Motor neuron (in vitro differentiated cells): ENCODE data around the gene BNC2. TPM values are rescaled to one million over a fixed set of nuclear protein-coding genes. Genes with fewer than 3 reads are reported as not detected.
A peak's percentile ranks its signal among the peaks of the same experiment; 100 is the strongest.

Experiments used
- ATAC-seq, 8 experiments: fragments of 200-7000 bp; cut with Tn5 transposase; replicated peaks in 6 of 8; 2 replicates each; pipeline ENCODE4 v1.8.0; 2021; ENCODE audit warnings: mild to moderate bottlenecking in 8 of 8, moderate library complexity in 8 of 8
- H3K27ac ChIP-seq, 2 donors: fragments of 250-450 bp; sonication (Bioruptor Pico); 2 replicates each; pipeline ENCODE4 v1.9.0; 2021; ENCODE audit warnings: antibody characterized with exemption in 2 of 2, mild to moderate bottlenecking in 2 of 2, moderate library complexity in 1 of 2
- H3K4me1 ChIP-seq, 2 donors: fragments of 250-450 bp; sonication (Bioruptor Pico); replicated peaks in 1 of 2; 2 replicates each; pipeline ENCODE4 v1.6.1; 2021; ENCODE audit warnings: antibody characterized with exemption in 2 of 2, mild to moderate bottlenecking in 2 of 2, moderate library complexity in 1 of 2
- H3K4me3 ChIP-seq, 5 donors: fragments of 250-450 bp; sonication (Bioruptor Pico); 2 replicates each; pipeline ENCODE4 v1.9.0; 2021; ENCODE audit warnings: antibody characterized with exemption in 5 of 5, mild to moderate bottlenecking in 5 of 5, moderate library complexity in 4 of 5
- WGBS, 10 experiments: fragments of 450-650 bp; shearing (Covaris generic); methylation state at CpG; one replicate each; pipeline ENCODE4 v1.0.0; 2022; 5-methylcytosine and 5-hydroxymethylcytosine counted together
- in situ Hi-C, 9 experiments: fragments of 400-800 bp; cut with MboI; loops; one replicate each; pipeline ENCODE4 v1.15.0; 2021; ENCODE audit warnings: low sequenced_read_pairs in 9 of 9, low pct_unique_long_range_greater_than_20kb in 2 of 9; ENCODE audit not compliant: unreplicated experiment in 9 of 9
- total RNA-seq, 8 experiments: library from RNA; unstranded; fragments of 300-600 nt; gene quantifications; 2 replicates each; pipeline versions ENCODE4 v1.2.3 to v1.2.4, GENCODE V29; 2022

Gene BNC2
- total RNA-seq, 8 experiments from 2014 or later: 0.54 to 42.8 (median 4.3) TPM

- Histone ChIP-seq H3K4me1 (peaks cover 21 to 33% of the 10 kb centered on the region in 2 donors), H3K4me3 (peak overlapping the region; percentile 36 to 45 (median 41)), H3K27ac (no peak overlapping the region)
- in situ Hi-C loops: no loop called here
- peak in 3 of 8 experiments; percentile 5 to 15 (median 12) for ATAC-seq
- WGBS, 10 experiments: 0 to 45% (median 36%) methylated on average over 2 to 6 of the region's 7 CpGs; no CpG with 5 or more reads in 1 of the 10 experiments
Observed at GRCh38 chr9:16727452-16728136, 142.9 kb downstream of the BNC2 start.

DNA sequence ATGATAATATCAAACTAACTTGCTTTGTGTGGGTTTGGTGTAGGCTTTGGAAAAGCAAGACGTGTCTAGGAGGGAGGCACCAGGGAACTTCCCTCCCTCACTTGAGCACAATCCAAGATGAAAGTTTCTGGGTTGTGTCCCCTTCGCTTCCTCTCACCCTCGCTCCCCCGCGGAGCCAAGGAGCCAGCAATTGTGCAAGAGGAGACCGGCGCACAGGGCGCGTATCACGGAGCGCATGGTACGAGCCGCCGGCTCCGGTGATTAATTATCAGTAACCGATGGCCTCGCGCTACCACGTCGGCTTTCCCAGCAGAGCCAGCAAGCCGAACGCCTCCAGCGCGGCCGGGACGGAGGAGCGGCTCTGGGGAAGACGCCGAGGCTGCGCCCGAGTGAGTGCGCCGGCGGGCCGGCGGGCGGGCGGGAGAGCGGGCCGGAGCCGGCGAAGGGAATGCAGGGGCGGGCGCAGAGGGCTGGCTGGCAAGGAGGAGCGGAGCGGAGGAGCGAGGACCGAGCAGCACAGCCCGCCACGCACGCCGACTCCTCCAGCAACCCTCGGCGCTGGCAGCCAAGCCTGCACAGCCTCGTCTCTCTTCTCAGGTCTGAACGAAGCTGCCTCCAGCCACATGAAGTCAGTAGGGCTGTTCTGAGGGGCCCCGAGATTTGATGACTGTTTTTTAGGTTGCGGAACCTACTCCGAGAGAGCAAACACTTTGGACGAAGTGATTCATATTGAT, 143.6 kb downstream of the BNC2 start:
- Histone ChIP-seq H3K4me1 (peaks cover 17 to 28% of the 10 kb centered on the region in 2 donors), H3K27ac (peak overlapping the region in 1 of 2 donors; percentile 13), H3K4me3 (peak overlapping the region; percentile 36 to 45 (median 41))
- peak; percentile 87 to 93 (median 91) for ATAC-seq
- in situ Hi-C loops: no loop called here
- WGBS, 10 experiments: 0 to 7% (median 0%) methylated on average over 1 to 13 of the region's 60 CpGs; no CpG with 5 or more reads in 3 of the 10 experiments

DNA sequence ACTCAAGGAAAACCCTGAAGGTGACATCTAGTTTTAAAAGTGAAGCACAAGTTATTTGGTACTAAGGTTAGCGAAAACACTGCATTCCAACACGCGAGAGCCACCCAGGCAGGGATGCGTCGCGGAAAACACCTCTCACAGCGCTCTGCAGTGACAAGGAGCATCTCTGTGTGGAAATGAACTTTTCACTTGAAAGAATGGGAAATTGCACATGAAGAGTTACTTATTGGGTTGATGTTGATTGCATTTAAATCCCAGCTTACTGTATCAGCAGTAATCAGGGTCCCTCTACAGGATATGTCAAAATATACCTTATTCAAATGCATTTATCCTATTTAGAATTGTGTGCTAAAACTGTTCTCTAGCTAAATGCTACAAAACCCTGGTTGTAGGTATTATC, 144.4 kb downstream of the BNC2 start:
- Histone ChIP-seq H3K4me3 (no peak overlapping the region), H3K4me1 (peaks cover 17 to 28% of the 10 kb centered on the region in 2 donors), H3K27ac (no peak overlapping the region)
- in situ Hi-C loops: no loop called here
- WGBS, 10 experiments: 20 to 100% (median 43%) methylated on average over 1 to 7 of the region's 7 CpGs; no CpG with 5 or more reads in 3 of the 10 experiments
- ATAC-seq: peak in 1 of 8 experiments; percentile 2

DNA sequence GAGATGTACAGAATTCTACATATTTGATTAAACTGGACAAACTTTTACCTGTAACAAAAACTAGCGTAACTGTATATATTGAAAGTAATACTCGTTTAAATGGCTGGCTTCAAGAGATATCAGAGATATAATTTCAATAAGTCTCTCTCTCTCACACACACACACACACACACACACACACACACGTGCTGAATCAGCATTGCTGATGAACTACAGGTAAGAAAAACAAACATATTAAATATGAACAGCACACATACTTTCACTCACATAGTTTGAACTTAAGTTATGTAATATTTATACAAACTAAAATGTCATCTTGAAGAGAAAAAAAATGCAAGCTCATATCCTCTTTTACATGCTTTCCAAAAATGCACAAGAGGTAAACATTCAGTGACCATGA, 145.4 kb downstream of the BNC2 start:
- in situ Hi-C loops: no loop called here
- 40 to 100% (median 80%) methylated on average over 1 to 3 of the region's 3 CpGs; no CpG with 5 or more reads in 1 of the 10 experiments for WGBS, 10 experiments
- H3K27ac ChIP-seq: no peak overlapping the region
- H3K4me3 ChIP-seq: no peak overlapping the region
- no peak for ATAC-seq
- H3K4me1 ChIP-seq: peaks cover 16 to 30% of the 10 kb centered on the region in 2 donors

- WGBS, 10 experiments: 0 to 88% (median 80%) methylated on average over 1 to 5 of the region's 6 CpGs; no CpG with 5 or more reads in 1 of the 10 experiments
- Histone ChIP-seq H3K27ac (no peak overlapping the region), H3K4me3 (no peak overlapping the region), H3K4me1 (peaks cover 2 to 10% of the 10 kb centered on the region in 2 donors)
- ATAC-seq: peak in 1 of 8 experiments; percentile 17
- in situ Hi-C loops: loop anchor here in 2 of 9 experiments (25.0 kb wide), 2 partner anchors 110 to 740 kb away; no protein-coding TSS in a partner anchor
Observed at GRCh38 chr9:16721972-16722371, 148.5 kb downstream of the BNC2 start.

GRCh38 chr9:16720386-16720785, 150.1 kb downstream of the BNC2 start:
- Histone ChIP-seq H3K4me3 (no peak overlapping the region), H3K27ac (no peak overlapping the region), H3K4me1 (peaks cover 2 to 5% of the 10 kb centered on the region in 2 donors)
- ATAC-seq: no peak
- 39 to 100% (median 91%) methylated on average over 1 to 3 of the region's 3 CpGs for WGBS, 10 experiments
- in situ Hi-C loops: loop anchor here in 2 of 9 experiments (25.0 kb wide), 2 partner anchors 108 to 742 kb away; no protein-coding TSS in a partner anchor

- 42 to 78% (median 66%) methylated on average over 1 to 4 of the region's 4 CpGs; no CpG with 5 or more reads in 3 of the 10 experiments for WGBS, 10 experiments
- Histone ChIP-seq H3K4me1 (peaks cover 2 to 5% of the 10 kb centered on the region in 2 donors), H3K27ac (no peak overlapping the region), H3K4me3 (no peak overlapping the region)
- in situ Hi-C loops: loop anchor here in 2 of 9 experiments (25.0 kb wide), 2 partner anchors 108 to 742 kb away; no protein-coding TSS in a partner anchor
- no peak for ATAC-seq
Observed at GRCh38 chr9:16719921-16720320, 150.5 kb downstream of the BNC2 start.

- H3K4me3 ChIP-seq: no peak overlapping the region
- in situ Hi-C loops: loop anchor here in 2 of 9 experiments (25.0 kb wide), 2 partner anchors 107 to 743 kb away; no protein-coding TSS in a partner anchor
- WGBS, 10 experiments: 43 to 94% (median 89%) methylated on average over 1 to 3 of the region's 3 CpGs; no CpG with 5 or more reads in 2 of the 10 experiments
- ATAC-seq: no peak
- peaks cover 2 to 10% of the 10 kb centered on the region in 2 donors for H3K4me1 ChIP-seq
- H3K27ac ChIP-seq: no peak overlapping the region
Observed at GRCh38 chr9:16718952-16719351, 151.5 kb downstream of the BNC2 start.

- ATAC-seq: no peak
- WGBS, 10 experiments: 80 to 100% (median 100%) methylated on average over 1 of the region's 1 CpG; no CpG with 5 or more reads in 3 of the 10 experiments
- no peak overlapping the region for H3K4me3 ChIP-seq
- in situ Hi-C loops: loop anchor here in 2 of 9 experiments (25.0 kb wide), 2 partner anchors 106 to 744 kb away; no protein-coding TSS in a partner anchor
- H3K27ac ChIP-seq: no peak overlapping the region
- H3K4me1 ChIP-seq: peaks cover 2 to 10% of the 10 kb centered on the region in 2 donors
Observed at GRCh38 chr9:16718296-16718695, 152.2 kb downstream of the BNC2 start.

DNA sequence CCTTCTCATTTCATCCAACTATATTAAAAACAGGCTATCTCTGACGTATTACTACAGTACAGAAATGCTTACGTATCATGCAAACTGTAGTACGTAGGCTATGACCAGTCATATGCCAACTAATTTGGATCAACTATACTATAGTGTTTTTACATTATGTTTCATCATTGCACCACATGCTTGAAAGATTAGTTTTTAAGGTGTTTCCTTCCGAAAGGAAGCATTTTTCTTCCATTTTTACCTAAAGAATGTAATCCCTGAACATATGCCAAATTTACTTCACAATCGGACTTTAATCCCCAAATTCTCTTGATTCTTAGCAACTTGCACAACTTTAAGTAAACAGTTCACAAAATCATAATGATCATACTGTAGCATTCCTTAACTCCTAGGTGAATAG, 153.9 kb downstream of the BNC2 start:
- no peak overlapping the region for H3K27ac ChIP-seq
- no peak for ATAC-seq
- in situ Hi-C loops: loop anchor here in 2 of 9 experiments (25.0 kb wide), 2 partner anchors 104 to 746 kb away; no protein-coding TSS in a partner anchor
- H3K4me3 ChIP-seq: no peak overlapping the region
- WGBS, 10 experiments: 20 to 100% (median 94%) methylated on average over 1 to 5 of the region's 5 CpGs
- peaks cover 2 to 24% of the 10 kb centered on the region in 2 donors for H3K4me1 ChIP-seq

DNA sequence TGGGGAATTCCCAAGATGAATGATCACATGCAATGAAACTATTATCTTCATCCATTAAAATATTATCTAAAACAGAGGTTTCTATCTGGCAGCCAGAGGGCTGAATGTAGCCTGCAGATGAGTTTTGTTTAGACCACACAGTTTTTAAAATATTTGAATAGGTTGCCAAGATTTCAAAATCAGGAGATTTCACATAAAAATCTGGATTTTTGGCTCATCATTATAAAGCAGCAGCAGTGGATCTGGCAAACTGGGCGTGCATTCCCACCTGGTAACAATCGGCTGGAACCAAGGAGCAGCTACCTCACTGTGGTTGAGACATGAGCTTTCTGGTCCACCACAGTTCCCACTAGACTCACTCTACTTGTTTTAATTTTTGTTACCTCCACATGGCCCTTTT, 155.1 kb downstream of the BNC2 start:
- Histone ChIP-seq H3K4me1 (peaks cover 4 to 31% of the 10 kb centered on the region in 2 donors), H3K27ac (no peak overlapping the region), H3K4me3 (no peak overlapping the region)
- peak in 1 of 8 experiments; percentile 25 for ATAC-seq
- 36 to 100% (median 50%) methylated on average over 1 to 2 of the region's 2 CpGs; no CpG with 5 or more reads in 4 of the 10 experiments for WGBS, 10 experiments
- in situ Hi-C loops: loop anchor here in 2 of 9 experiments (25.0 kb wide), 2 partner anchors 103 to 747 kb away; no protein-coding TSS in a partner anchor

GRCh38 chr9:16712787-16713186, 157.7 kb downstream of the BNC2 start:
- WGBS, 10 experiments: 51 to 100% (median 89%) methylated on average over 1 to 4 of the region's 4 CpGs; no CpG with 5 or more reads in 1 of the 10 experiments
- Histone ChIP-seq H3K27ac (no peak overlapping the region), H3K4me3 (no peak overlapping the region), H3K4me1 (peaks cover 20 to 55% of the 10 kb centered on the region in 2 donors)
- in situ Hi-C loops: loop anchor here in 2 of 9 experiments (25.0 kb wide), 2 partner anchors 100 to 750 kb away; no protein-coding TSS in a partner anchor
- ATAC-seq: no peak
